GM20431 (cell line): ENCODE data around the gene TMEM131.

ENCODE experiments used
- in situ Hi-C: fragments of 300-500 bp; cut with MseI, MboI; formaldehyde crosslinking; loops from one replicate; pipeline ENCODE4 v1.15.0; 2020; ENCODE audit warnings: low sequenced_read_pairs; ENCODE audit not compliant: unreplicated experiment

Gene TMEM131

GRCh38 chr2:97992836-97993825, 2.6 kb downstream of the TMEM131 start:
- in situ Hi-C loops, result no loop called here

- in situ Hi-C loops, result no loop called here
Measured at GRCh38 chr2:97991081-97991856, 4.5 kb downstream of the TMEM131 start.

- in situ Hi-C loops, result no loop called here
Measured at GRCh38 chr2:97988722-97989121, 7.0 kb downstream of the TMEM131 start.

- in situ Hi-C loops, result no loop called here
Measured at GRCh38 chr2:97985998-97986397, 9.8 kb downstream of the TMEM131 start.

GRCh38 chr2:97983698-97984097, 12.1 kb downstream of the TMEM131 start:
- in situ Hi-C loops, result no loop called here

- in situ Hi-C loops, result no loop called here
Measured at GRCh38 chr2:97983134-97983533, 12.6 kb downstream of the TMEM131 start.

- in situ Hi-C loops, result no loop called here
Measured at GRCh38 chr2:97982621-97983020, 13.1 kb downstream of the TMEM131 start.

GRCh38 chr2:97981961-97982360, 13.8 kb downstream of the TMEM131 start:
- in situ Hi-C loops, result no loop called here

GRCh38 chr2:97979904-97980303, 15.8 kb downstream of the TMEM131 start:
- in situ Hi-C loops, result no loop called here

- in situ Hi-C loops, result no loop called here
Measured at GRCh38 chr2:97974471-97974870, 21.3 kb downstream of the TMEM131 start.

GRCh38 chr2:97970293-97971060, 25.3 kb downstream of the TMEM131 start:
- in situ Hi-C loops, result no loop called here

- in situ Hi-C loops, result no loop called here
Measured at GRCh38 chr2:97969081-97970067, 26.4 kb downstream of the TMEM131 start.

- in situ Hi-C loops, result no loop called here
Measured at GRCh38 chr2:97967931-97968627, 27.7 kb downstream of the TMEM131 start.

- in situ Hi-C loops, result no loop called here
Measured at GRCh38 chr2:97967216-97967592, 28.5 kb downstream of the TMEM131 start.

GRCh38 chr2:97966545-97967215, 29.1 kb downstream of the TMEM131 start:
- in situ Hi-C loops, result no loop called here

- in situ Hi-C loops, result no loop called here
Measured at GRCh38 chr2:97965116-97965515, 30.6 kb downstream of the TMEM131 start.

GRCh38 chr2:97963880-97964279, 31.9 kb downstream of the TMEM131 start:
- in situ Hi-C loops, result no loop called here

- in situ Hi-C loops, result no loop called here
Measured at GRCh38 chr2:97963079-97963406, 32.7 kb downstream of the TMEM131 start.
